GM21390 (cell line): ENCODE results near the gene SBF2.
"Not testable (repeated sequence)": the region's sequence is repeated elsewhere in the genome, so short reads cannot be mapped to it uniquely, and the experiment has no call there.

ENCODE experiments used
- ATAC-seq: cut with Tn5 transposase; IDR thresholded peaks from one replicate; pipeline ENCODE4 v1.9.1; 2021; ENCODE audit not compliant: unreplicated experiment

Gene SBF2

GRCh38 chr11:10072841-10073240, 221.2 kb downstream of the SBF2 start:
- no peak for ATAC-seq

DNA sequence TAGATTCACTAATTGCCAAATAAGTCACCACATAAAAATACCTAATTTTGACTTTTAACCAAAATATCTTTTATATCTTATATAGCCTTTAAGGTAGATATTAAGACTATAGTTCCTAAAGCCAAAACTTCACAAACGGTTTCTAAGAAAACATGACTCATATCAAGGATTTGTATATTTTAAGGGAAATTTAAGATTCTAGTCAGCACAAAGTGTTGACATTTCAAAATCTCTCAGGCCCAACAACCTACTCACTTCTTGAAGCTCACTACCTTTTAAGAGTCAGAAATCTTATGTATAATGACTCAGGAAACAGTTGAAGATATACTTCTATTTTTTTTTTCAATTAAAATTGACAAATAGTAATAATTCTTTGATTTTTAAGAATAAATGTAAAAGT, 221.9 kb downstream of the SBF2 start:
- no peak for ATAC-seq

GRCh38 chr11:10067629-10068300, 226.3 kb downstream of the SBF2 start:
- ATAC-seq: no peak

- no peak for ATAC-seq
Observed at GRCh38 chr11:10066441-10066840, 227.6 kb downstream of the SBF2 start.

- no peak for ATAC-seq
Observed at GRCh38 chr11:10064828-10065227, 229.2 kb downstream of the SBF2 start.

GRCh38 chr11:10058356-10058755, 235.7 kb downstream of the SBF2 start:
- no peak for ATAC-seq

GRCh38 chr11:10051868-10052586, 242.0 kb downstream of the SBF2 start:
- no peak for ATAC-seq

DNA sequence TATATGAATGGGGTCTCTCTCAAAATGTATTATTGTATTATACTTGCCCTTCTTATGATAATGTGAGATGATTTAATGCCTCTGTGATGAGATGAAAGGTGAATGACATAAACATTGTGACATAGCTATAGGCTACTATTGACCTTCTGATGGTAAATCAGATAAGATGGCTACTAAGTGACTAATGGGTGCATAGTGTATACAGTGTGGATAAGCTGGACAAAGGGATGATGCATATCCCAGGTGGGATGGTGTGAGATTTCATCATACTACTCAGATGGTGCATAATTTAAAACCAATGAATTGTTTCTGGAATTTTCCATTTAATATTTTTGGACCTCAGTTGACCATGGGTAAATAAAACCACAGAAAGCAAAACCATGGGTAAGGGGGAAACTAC, 243.5 kb downstream of the SBF2 start:
- no peak for ATAC-seq

DNA sequence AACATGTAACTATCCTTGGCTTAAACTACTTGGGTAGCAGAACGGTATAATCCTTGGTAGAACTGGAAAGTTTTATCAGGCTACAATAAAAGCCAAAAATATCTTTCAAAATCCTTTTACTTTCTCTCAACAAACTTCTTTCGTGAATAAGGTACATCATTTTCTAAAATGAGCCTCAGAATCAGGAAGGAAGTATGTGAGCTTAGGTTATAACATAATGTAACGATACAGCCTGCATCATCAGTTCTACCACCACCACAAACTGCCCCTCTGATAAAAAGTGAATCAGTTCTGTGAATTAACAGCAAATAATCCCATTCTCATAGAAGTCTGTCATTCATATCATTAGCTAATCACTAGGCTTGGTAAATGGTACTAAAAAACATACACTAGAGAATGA, 244.3 kb downstream of the SBF2 start:
- no peak for ATAC-seq

DNA sequence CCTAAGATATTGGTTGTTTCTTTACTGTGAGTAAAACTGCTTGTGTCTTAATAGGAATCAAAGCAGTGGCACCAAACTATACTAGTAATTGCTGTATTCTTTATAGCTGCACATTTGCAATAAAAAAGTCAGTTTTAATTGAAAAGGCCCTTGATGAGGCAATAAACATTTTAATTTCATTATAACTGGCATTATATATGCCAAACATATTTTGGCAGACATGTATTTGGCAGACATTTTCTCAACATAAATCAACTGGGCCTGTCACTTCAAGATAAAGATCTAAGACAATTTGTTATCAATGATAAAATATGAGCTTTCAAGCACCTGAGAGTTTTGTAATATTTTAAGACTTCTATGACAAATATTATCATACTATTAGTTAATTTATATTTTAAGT, 245.7 kb downstream of the SBF2 start:
- ATAC-seq: no peak

DNA sequence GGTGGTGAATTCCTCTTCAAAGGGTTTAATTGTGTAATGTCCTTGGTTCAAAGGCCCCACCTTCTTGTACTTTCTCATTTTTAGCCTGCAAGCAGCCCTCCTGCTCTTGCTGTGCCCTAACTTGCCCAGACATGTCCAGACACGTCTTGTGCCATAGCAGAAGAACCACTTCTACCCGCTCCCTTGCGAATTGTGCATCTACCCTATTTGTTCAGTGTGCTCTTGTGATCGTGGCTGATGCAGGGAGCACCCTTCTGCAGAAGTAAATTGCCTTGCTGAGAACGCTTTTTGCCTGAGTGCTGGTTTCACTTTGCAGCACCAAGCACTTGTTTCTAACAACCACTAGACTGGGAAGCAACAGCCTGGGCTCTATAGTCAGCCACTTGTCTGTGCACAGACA, 249.4 kb downstream of the SBF2 start:
- no peak for ATAC-seq

- ATAC-seq: no peak
Observed at GRCh38 chr11:10042699-10043098, 251.3 kb downstream of the SBF2 start.

DNA sequence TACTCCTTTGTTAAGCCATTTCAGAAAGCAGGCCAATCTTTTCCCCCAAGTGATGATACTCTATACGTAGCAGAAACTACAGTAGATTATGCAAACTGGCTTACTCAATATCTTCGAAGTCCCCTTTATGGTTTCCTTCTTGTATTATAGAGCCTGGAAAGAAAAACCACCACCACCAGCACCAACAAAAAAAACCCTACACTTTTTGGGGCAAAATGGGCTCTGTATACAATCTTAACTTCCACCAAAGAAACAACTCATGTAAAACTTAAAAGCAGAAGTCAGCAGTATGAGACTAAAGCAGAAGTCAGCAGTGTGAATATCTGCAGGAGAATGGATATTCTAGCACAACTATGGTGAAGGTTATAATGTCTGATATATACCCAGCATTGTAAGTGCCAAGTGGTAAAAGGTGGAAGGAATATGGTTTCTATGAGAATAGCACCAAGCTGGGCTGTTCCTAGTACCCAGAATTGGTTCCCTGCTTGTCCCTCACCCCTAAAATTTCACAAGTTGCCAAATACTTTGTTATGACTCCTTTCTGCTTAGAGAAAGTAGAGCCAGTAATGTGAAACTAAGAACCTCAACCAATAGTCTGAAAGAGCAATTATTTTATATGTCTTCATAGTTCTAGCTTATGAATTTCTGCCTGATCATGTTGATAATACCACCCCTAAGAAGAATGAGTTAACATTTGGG, 252.1 kb downstream of the SBF2 start:
- no peak for ATAC-seq

DNA sequence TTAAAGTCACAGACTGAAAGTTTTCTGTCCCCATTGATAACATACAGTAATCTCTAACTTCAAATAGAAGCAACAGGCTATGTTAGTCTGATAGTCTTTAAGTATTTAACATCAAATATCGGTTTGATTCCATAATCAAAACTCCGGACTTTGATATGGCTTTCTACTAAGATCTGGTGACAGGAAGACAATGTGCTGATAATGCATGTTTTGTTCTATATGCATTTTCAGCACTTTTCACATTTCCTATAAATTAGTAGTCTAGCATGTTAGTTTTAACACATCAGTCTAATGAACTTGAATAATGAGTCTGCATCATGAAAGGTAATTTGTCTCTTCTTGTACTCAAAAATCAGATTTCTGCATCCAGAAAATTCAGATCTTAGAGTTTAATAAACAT, 252.7 kb downstream of the SBF2 start:
- ATAC-seq: no peak

GRCh38 chr11:10038521-10039302, 255.3 kb downstream of the SBF2 start:
- ATAC-seq: no peak

- not testable (repeated sequence) for ATAC-seq
Observed at GRCh38 chr11:10035932-10036331, 258.1 kb downstream of the SBF2 start.

DNA sequence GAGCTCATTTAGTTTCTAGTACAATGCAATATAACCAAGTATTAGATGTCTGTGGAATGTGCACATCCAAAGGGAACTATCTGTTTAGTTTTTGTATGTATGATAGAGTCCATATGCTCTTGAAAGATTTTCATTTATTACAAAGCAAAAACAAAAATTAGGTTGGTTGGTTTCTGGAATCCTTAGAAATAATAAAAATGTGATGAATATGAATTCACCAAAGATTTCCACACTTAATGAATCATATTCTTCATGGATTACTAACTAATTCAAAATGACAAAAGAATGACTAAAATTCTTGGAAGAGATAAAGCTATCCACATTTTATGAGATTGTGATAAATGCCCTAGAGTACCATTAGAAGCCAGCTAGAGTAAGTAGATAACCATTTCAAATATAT, 261.1 kb downstream of the SBF2 start:
- ATAC-seq: no peak

DNA sequence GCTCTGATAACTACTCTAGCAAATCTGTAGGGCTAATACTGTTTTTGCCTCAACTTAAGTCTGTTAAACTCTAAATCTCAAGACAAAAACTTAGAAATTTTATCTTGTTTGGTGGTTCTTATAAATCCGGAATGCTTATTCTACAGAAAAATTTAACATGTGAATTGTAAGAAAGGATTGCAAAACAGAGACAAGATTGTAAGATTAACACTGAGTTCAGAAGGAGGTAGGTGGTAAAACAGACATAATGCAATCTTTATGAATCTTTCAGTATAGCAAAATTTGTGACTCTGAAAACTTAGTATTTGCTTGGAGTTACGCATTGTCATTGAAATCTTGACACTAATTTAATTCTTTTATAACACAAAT, 263.9 kb downstream of the SBF2 start:
- ATAC-seq: no peak

GRCh38 chr11:10029386-10030121, 264.5 kb downstream of the SBF2 start:
- no peak for ATAC-seq

- no peak for ATAC-seq
Observed at GRCh38 chr11:10026514-10026913, 267.5 kb downstream of the SBF2 start.

GRCh38 chr11:10023212-10023611, 270.8 kb downstream of the SBF2 start:
- ATAC-seq: no peak
